Activated T-helper 9 cell treated with anti-CD3 and anti-CD28 coated beads, Interleukin-2, amount 50 U/mL, for 16 hours (primary cell): ENCODE results near the gene NOC2L.
"Not testable (repeated sequence)": the region's sequence is repeated elsewhere in the genome, so short reads cannot be mapped to it uniquely, and the experiment has no call there.

Experiments used
- DNase-seq: peaks from one replicate; pipeline ENCODE4 v3.0.0-alpha.2; 2020; ENCODE audit warnings: low read depth

Gene NOC2L

GRCh38 chr1:993379-993995 lies 34.4 kb upstream of the NOC2L start:
- DNase-seq: no peak

- no peak for DNase-seq
These were observed 33.3 kb upstream of the NOC2L start for GRCh38 chr1:992362-992761.

GRCh38 chr1:991895-992294 lies 32.8 kb upstream of the NOC2L start:
- DNase-seq: no peak

GRCh38 chr1:991275-991674 lies 32.2 kb upstream of the NOC2L start:
- not testable (repeated sequence) for DNase-seq

GRCh38 chr1:988061-988460 lies 29.0 kb upstream of the NOC2L start:
- DNase-seq: not testable (repeated sequence)

- DNase-seq: no peak
These were observed 26.1 kb upstream of the NOC2L start for GRCh38 chr1:985126-985525.

- no peak for DNase-seq
These were observed 25.4 kb upstream of the NOC2L start for GRCh38 chr1:984476-984814.

- peak; percentile 54 for DNase-seq
These were observed 24.9 kb upstream of the NOC2L start for GRCh38 chr1:983798-984475.

GRCh38 chr1:982765-983436 lies 23.8 kb upstream of the NOC2L start:
- no peak for DNase-seq

- DNase-seq: no peak
These were observed 23.0 kb upstream of the NOC2L start, which contains the start of gene PERM1 for GRCh38 chr1:981955-982558. PERM1 (minus strand) TSS chr1:982093; CDS start chr1:981029, 1,064 bp downstream.

GRCh38 chr1:981491-981954 lies 22.5 kb upstream of the NOC2L start:
- DNase-seq: no peak

- no peak for DNase-seq
These were observed 21.7 kb upstream of the NOC2L start for GRCh38 chr1:980602-981395.

GRCh38 chr1:980137-980571 lies 21.1 kb upstream of the NOC2L start:
- DNase-seq: no peak

- DNase-seq: no peak
These were observed 20.7 kb upstream of the NOC2L start for GRCh38 chr1:979744-980072.

- no peak for DNase-seq
These were observed 20.0 kb upstream of the NOC2L start for GRCh38 chr1:978835-979743.

- DNase-seq: no peak
These were observed 19.2 kb upstream of the NOC2L start for GRCh38 chr1:978069-978834.

- DNase-seq: not testable (repeated sequence)
These were observed 17.7 kb upstream of the NOC2L start for GRCh38 chr1:976791-977190.

- peak; percentile 47 for DNase-seq
These were observed 17.0 kb upstream of the NOC2L start for GRCh38 chr1:975896-976683.

- no peak for DNase-seq
These were observed 16.3 kb upstream of the NOC2L start for GRCh38 chr1:975365-975764.
